ENCODE measurements around the gene SLIT3.

DNA sequence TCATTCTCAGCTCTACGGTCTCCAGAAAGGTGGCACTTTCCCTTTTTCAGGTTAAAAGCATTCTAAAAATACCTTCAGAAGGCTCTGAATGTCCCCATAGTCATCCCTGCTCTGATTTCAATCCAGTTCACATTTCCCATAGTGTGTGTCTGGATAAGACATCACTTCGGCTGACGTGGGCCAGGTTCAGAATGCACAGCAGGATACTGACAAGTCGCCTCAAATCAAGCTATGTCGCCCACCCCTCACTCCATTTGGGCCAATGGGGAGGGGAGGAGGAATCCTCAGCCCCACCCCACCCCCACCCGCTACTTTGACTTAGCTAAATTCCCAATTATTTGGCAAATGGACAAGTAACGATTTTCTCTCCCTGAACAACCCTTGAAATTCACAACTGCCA lies 148.0 kb downstream of the SLIT3 start:
- no peak for TF ChIP-seq NFRKB (IDR thresholded peaks at IDR 0.05)
- TF ChIP-seq SP1 (IDR thresholded peaks at IDR 0.05) = no peak
- no peak for TF ChIP-seq FOXK2 (IDR thresholded peaks at IDR 0.05)
- no peak for TF ChIP-seq TARDBP (IDR thresholded peaks at IDR 0.05)
- TF ChIP-seq HDGF (IDR thresholded peaks at IDR 0.05; ENCODE audit: borderline replicate concordance) = no peak
- no peak for TF ChIP-seq FOXM1 (IDR thresholded peaks at IDR 0.05; ENCODE audit: borderline replicate concordance)
- TF ChIP-seq BHLHE40 (IDR thresholded peaks at IDR 0.05; ENCODE audit: borderline replicate concordance) = no peak
- no peak for TF ChIP-seq ARNT (IDR thresholded peaks at IDR 0.05)
- no peak for TF ChIP-seq L3MBTL2 (conservative IDR thresholded peaks at IDR 0.05)
- no peak for TF ChIP-seq PKNOX1 (IDR thresholded peaks at IDR 0.05)
